GM20431 (cell line): ENCODE measurements around the gene CKB.

Experiments used
- in situ Hi-C: fragments of 300-500 bp; cut with MseI, MboI; formaldehyde crosslinking; loops from one replicate; pipeline ENCODE4 v1.15.0; 2020; ENCODE audit warnings: low sequenced_read_pairs; ENCODE audit not compliant: unreplicated experiment

CKB gene

DNA sequence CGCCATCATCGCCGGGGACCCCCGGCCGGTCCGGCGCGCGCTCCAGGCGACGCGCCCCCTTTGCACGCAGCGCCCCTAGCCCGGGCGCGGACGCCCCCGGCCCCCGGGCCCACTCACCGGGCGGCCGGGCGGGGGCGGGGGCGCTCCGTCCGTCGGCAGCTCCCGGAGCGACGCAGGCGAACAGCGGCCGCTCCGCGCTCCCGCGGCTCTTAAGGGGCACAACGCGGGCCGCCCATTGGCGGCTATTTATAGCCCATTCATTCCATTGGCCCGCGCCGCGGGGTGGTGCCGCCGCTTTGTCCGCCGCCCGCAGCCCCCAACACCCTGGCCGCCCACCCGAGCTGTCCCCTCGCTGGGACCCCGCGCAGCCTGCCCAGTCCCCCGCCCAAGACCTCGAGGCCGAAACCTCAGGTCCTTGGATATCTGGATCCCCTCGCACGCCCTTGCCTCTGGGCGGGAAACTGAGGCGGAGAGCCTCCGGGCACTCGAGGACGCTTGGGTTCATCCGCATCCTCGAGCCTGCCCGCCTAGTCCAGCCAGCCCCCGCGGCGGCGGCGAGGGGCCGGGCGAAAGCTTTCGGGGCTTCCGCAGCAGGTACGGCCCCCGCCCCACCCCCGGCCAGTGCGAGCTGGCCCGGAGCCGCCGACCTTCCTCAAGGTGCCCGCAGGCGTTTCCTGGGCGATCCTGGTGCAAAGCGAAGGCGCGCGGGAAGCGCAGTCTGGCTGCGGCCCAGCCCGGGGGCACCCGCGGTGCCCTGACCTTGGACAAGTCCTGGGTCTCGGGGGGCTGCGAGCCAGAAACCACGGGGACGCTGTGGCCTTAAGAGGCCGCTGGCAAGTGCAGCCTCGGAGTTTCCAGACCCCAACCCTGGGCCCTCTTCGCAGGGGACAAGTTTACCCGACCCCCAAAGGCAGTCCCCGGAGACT, at the start of gene CKB:
CKB (minus strand) TSS at position 182 of the 926 bp plus-strand sequence. CDS start 337 bp downstream, outside the sequence.
- in situ Hi-C loops, result no loop called here

DNA sequence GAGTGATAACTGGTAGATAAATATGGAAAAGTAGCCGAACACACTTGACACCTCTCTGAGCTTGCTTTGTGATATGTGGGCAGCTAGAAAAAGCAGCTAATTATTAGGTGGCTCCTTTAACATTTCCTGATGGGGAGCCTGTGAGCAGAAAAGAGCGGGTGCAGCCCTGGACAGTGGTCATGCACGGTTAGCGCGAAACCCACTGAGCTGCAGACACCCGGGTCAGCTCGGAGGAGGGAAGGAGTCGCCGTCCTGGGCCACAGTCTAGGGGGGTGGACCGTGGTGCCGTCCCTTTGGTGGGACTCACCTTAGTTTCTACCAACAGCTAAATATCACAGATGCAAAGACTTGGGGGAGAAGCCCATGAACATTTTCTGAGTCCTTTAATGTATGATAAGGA, 46.8 kb upstream of the CKB start:
- in situ Hi-C loops, result no loop called here

DNA sequence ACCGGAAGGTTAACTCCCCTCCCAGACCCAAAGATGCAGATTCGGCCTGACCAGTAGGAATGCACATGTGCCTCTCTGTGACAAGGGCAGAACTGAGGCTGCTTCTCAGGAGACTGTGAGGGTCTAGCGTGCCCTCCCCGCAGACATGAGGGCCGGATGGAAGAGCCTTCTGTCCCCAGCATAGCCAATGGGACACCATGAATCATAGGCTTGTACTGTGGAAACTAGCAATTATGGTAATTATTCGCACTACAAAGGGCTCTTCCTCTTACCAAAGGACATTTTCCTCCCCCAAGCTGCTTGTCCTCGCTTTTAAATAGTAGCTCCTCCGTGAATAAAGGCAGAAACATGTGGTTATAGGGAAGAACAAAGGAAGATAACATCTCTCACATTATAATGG, 46.3 kb upstream of the CKB start:
- in situ Hi-C loops, result no loop called here

DNA sequence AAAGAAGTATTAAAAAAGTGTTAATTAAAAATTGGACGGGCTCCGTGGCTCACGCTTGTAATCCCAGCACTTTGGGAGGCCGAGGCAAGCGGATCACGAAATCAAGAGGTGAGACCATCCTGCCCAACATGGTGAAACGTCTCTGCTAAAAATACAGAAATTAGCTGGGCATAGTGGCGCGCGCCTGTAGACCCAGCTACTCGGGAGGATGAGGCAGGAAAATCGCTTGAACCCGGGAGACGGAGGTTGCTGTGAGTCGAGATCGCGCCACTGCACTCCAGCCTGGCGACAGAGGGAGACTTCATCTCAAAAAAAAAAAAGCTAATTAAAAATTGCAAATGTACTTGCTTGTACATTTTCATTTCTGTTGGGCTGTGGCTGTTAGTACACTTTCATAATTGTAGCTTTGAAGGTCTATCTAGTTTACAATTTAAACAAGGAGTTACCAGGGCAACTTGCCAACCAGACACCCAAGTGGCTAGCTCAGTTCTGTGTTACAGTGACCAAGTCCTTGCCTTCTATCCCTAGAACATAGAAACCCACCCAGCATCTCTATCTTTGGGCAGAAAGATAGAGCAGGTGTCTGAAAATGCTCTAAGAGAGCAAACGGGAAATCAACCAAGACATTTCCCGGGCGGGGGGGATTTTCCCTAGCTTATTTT, 41.3 kb upstream of the CKB start:
- in situ Hi-C loops, result no loop called here

DNA sequence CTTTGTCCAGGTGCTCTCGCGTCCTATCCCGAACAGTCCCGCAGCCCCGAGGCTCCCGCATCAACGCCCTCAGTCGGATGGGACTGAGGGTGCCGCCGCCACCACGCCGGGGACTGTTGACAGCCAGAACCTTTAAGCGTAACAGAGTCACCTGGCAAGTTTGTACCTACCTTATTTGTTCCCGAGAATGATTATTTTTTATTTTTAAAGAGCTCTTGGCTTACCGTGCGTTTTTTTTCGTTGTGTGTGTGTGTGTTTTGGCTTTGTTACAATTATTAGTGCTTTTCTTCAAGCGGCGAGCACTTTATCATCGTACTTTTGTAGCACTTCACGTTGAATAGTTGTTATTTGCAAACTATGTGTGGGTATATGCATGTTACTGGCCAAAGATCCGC, 40.6 kb upstream of the CKB start:
- in situ Hi-C loops, result no loop called here

DNA sequence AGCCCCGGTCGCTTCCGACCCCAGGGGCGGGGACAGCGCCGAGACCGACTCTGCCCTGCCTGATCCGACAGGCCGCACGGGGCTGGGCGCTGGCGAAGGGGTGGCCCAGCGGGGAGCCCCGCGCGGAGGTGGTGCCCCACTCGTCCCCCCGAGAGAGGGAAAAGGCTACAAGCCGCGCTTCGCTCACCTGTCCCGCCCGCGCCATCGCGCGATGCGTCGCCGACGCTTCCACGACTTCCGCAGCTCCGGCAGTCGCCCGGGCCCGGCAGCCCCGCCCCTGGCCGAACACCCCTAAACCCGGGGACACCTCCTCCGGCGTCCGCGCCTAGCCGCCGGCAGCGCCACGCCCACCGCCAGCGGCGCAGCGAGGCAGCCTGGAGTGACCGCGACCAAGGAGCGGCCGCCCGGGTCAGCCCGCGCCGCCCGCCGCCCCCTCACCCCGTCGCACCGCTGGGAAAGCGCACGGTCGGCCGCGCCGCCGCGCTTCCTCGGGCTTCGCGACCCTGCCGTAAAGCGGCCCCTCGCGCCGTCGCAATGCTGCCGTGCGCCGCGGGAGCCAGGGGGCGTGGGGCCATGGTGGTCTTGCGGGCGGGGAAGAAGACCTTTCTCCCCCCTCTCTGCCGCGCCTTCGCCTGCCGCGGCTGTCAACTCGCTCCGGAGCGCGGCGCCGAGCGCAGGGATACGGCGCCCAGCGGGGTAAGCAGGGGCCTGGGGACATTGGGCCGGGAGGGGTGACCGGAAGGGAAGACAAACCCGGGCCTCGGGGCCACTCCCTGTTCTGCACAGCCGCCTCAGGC, 40.0 kb upstream of the CKB start, which contains the start of the genes BAG5 and COA8:
BAG5 (minus strand) TSS at position 229 of the 797 bp plus-strand sequence. CDS start 1,493 bp downstream, outside the sequence.
COA8 (plus strand) TSS at position 532 of the 797 bp plus-strand sequence; CDS start at position 574, 42 bp downstream.
- in situ Hi-C loops, result no loop called here

DNA sequence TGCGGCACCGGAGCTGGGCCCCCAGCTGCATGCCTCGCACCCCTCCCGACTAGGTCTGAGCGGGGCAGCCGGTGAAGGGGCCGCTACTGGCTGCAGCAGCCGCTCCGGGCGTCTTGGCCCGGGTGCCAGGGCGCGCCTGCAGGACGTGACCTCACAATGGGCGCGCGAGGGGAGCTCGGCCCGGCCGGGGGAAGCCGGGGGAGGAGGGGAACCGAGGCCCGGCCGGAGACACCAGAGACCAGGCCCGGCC, 39.5 kb upstream of the CKB start:
- in situ Hi-C loops, result no loop called here

DNA sequence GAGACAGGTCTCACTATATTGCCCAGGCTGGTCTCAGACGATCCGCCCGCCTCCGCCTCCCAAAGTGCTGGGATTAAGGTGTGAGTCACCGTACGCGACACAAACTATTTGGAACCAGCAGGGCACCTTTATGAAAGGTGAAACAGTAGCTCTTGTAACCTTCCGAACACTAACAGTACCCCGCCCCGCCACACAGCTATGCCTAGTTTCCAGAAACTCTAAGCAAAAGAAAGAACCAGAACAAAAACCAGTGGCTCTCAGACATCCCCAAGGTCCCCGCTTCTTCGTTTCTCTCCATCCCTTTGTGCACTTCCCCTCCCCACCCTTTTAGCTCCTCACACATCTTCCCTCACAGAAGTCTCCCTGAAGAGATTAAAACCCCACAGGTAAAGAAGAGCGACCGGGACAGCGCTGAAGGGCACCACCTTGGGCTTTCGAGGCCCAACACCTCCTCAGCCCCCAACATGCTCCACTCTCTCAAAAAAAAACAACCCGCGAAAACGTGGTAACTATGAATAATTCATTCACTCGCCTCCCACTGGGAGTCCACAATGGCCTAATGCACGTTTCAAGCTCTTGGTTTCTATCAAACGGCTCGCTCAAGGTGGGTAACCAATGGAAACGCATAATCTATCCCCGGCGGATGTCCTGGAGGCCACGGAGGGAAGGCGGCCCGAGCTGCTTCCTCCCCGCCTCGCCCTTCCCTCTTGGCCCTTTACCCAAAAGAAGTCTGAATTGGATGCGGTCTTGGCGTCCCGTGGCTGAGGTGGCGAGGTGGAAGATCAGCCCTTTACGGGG, 39.0 kb upstream of the CKB start:
- in situ Hi-C loops, result no loop called here

DNA sequence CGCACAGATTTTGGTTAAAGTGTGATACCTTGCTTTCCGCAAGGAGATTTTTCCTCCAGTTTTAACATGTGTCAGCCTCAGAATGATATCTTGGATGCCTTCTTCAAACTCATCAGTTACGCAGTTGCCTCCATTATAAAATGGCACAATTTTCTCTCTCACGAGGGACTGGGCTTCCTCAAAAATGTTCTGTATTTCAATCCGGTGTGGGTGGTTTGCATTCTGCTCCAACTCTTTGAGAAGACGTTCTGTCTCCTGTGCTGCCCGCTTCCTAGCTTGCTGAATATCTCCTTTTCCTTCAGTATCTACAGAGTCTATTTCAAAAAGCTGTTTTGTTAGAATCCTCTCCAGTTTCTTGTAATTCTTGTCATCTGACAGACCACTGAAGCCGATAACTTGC, 38.1 kb upstream of the CKB start:
- in situ Hi-C loops, result no loop called here

DNA sequence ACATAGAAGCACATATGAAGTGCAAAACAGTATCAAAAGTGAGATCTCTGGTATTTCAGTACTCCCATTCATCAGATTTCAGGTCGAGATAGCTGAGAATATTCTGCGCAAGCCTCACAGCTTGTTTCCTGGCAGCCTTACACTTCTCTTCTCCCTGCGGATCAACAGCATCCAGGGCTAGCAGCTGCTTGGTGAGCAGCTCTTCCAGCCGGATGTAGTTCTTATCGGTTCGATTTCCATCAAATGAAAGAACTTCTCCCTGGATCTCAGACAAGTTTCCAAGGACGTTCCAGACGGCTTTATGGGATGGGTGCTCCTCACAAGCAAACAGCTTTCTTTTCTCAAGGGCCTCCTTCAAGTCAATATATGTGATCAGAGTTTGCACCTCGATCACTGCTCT, 37.1 kb upstream of the CKB start:
- in situ Hi-C loops, result no loop called here

DNA sequence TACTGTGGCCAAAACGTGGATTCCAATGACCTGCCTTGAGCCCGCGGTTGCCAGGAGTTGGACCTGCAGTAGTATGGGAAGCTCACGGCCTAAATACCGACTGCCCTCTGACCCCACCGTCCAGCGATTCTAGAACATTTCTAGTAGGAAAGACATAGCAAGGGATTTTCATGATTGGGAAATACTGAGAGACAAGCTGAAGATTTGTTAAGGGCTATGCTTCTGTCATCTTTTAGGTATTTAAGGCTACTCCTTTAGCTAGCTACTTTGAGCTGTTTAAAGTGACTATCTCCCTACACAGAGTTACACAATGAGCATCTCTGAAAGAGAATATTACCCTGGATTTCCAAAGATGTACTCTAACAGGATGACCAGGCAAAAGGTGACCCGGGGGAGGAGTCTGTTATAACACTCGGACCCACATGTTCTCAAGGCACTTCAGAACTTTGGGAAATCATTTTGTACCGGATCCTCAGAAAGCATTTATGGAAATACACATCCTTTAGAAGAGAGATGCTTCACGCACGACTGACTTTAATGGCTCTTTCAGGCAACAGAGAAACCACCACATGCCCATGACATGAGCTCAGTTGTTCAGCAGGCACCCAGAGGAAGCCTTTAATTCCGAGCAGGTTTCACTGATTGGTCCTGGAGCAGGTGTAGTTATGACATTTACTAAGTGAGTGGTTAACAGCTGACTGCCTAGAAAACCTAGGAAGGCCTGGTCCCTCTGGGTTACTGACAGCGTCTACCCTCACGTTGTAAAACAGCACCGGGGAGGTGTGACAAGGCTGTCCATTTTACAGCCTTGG, 35.6 kb upstream of the CKB start:
- in situ Hi-C loops, result no loop called here

DNA sequence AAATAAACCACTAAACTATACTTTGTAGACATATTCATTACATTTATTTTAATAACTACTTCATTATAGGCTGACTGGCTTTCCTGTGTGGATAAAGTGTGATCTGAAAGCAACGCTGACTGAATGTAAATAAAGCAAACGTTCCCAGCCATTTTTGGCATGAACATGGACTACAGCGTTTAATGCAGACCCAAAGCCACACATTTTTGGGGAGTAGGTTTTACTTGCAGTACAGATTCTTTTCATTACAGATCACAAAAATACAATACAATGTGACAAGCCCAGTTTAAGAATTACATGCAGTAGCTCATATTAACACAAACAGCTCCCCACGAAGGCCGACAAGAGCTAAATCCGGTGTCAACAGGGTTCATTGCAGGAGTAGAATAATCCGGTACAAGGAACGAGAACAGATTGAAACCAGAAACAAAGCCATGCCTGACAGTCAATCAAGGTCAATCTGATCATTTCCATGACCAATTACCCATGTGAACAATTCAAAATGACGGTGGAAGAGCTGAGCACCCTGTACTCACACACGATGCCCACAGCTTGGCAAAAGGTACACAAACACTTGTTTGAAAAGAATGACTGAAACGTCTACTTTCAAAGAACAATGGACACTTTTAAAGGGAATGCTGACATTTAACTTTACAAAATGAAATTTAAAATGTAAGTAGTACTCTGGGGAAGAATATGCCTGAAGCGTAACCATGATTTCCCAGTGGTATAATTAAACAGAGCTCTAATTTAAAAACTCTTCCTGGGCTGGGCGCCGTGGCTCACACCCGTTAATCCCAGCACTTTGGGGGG, 34.5 kb upstream of the CKB start:
- in situ Hi-C loops, result no loop called here

DNA sequence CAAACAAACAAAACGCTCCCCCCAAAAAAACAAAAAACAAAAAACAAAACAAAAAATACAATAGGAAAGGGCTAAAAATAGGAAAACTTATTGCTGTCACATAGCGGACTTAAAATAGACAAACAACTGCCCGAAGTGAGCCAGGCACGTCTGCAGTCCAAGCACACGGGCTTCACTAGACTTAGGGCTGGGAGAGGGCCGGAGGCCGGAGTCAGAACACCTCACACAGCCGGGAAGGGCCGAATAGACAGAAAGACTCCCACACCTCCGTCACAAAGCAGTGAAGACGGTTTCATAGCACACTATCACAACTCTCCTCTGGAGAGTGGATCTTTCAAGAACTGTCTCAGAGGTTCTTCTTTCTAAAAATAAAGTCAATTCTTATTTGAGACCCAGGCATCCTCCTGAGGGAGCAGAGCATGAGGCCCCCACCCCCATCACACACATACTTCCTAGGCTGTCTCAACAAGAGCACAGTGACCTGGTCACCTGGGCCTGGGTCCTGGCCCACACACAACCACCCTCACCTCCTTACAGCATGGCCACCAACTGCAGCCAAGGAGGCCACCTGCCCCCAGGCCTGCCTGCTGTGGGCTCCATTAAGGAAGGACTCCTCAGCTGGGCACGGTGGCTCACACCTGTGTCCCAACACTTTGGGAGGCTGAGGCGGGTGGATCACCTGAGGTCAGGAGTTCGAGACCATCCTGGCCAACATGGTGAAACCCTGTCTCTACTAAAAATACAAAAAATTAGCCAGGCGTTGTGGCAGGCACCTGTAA, 33.1 kb upstream of the CKB start:
- in situ Hi-C loops, result no loop called here

DNA sequence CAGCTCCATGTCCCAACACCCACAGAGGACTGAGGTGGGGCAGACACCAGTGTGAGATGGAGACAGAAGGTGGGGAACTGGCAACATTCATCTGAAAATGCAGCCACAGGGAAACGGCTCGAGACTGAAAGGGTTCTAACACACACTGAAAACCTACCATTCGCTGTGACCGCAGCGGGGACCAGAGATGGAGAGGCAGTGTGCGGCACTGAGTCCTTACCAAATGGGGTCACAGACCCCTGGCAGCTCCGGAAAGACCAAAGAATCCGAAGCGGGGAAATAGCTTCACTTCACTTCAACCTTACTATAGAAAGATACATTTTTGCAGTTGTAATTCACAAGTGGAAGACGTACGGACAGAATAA, 30.2 kb upstream of the CKB start:
- in situ Hi-C loops, result no loop called here

DNA sequence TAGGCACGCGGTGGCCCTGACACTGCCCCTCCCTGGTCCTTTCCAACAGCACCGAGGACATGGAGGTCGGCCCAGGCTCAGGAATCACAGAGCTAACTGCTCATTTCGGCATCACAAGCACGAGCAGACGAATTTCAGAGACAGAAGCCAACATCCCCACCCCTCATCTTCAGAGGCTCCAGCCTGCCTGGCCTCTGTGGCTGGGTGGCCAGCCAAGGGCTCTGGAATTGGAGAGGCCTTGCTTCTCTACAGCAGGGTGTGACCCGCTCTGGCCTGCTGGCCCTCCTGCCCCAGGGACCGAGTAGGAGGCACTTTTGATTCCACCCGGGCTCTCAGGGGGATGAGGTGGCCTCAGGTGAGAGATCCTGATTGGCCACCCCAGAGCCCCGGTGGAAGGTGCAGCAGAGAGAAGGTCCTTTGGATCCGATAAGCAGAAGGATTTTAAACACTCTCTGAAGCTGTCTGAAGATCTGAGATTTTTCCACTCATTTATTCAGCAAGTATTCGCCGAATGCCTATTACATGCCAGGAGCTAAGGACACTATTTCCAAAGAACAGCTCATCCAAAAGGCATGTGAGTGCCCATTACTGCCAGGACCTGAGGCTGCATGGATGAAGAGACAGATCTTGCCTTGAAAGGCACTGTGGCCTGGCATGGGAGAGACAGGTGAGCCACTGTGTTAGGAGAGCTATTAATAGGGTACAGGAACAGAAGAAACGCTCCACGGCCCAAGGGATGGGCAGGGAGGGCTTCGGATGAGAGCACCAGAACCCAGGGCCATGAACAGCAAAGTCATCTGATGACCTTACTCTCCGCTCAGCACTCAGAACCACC, 29.6 kb upstream of the CKB start:
- in situ Hi-C loops, result no loop called here

DNA sequence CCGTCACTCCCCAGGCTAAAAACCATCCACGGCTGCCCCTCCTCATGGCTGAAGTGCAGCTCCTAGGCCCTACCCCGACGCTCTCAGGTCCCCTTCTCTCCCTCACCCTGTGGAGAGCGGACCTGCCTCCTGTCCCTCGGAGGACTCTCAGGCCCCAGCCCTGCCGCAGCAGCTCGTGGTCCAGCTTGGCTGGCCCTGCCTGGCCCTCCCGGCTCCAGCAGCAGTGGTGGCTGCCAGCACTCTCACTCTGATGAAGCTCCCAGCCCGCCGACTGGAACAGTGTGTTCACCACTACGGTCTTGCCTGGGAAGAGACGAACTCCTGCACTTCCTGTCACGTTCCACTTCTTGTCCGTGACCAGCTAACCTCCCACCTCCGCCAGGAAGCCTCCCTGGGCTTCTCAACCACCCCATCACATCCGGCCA, 28.7 kb upstream of the CKB start:
- in situ Hi-C loops, result no loop called here
